Heart right ventricle (tissue), 16 donors: ENCODE measurements around the gene MTX1. TPM values are rescaled to one million over a fixed set of nuclear protein-coding genes. Genes with fewer than 3 reads are reported as not detected.
A peak's percentile ranks its signal among the peaks of the same experiment; 100 is the strongest.

Source experiments
- ATAC-seq, 8 donors: fragments of 200-7000 bp; cut with Tn5 transposase; one replicate each; pipeline ENCODE4 v1.9.1; 2020; ENCODE audit warnings: mild to moderate bottlenecking in 8 of 8, moderate library complexity in 8 of 8, moderate number of reproducible peaks in 1 of 8
- DNase-seq, 2 donors: peaks; one replicate each; pipeline ENCODE4 v3.0.0-alpha.2; 2020
- H3K27ac ChIP-seq, 10 donors: fragments of 200-600 bp; sonication (generic) in 2 of 10; one replicate each; pipeline versions ENCODE4 v1.5.0 to v1.8.0; 2020 to 2022; ENCODE audit warnings: mild to moderate bottlenecking in 3 of 10
- H3K27me3 ChIP-seq, 7 donors: fragments of 200-600 bp; one replicate each; pipeline ENCODE4 v1.8.0; 2021 to 2022; ENCODE audit warnings: mild to moderate bottlenecking in 2 of 7
- H3K36me3 ChIP-seq, 9 donors: fragments of 200-600 bp; sonication (generic) in 1 of 9; one replicate each; pipeline versions ENCODE4 v1.5.0 to v1.8.0; 2020 to 2022; ENCODE audit warnings: mild to moderate bottlenecking in 2 of 9
- H3K4me1 ChIP-seq, 9 donors: fragments of 200-600 bp; sonication (generic) in 1 of 9; one replicate each; pipeline versions ENCODE4 v1.5.0 to v1.8.0; 2020 to 2022; ENCODE audit warnings: mild to moderate bottlenecking in 4 of 9
- H3K4me3 ChIP-seq, 10 donors: fragments of 200-600 bp; sonication (generic) in 2 of 10; one replicate each; pipeline versions ENCODE4 v1.5.0 to v1.8.0; 2020 to 2022; ENCODE audit warnings: mild to moderate bottlenecking in 7 of 10, moderate library complexity in 2 of 10
- H3K9me3 ChIP-seq, 11 donors: fragments of 200-600 bp in 10 of 11; sonication (generic) in 2 of 11; one replicate each; pipeline versions ENCODE4 v1.5.0 to v1.8.0; 2013 to 2022; ENCODE audit warnings: mild to moderate bottlenecking in 2 of 11, control low read depth in 1 of 11, moderate library complexity in 1 of 11
- CTCF ChIP-seq, 9 donors: fragments of 200-600 bp; sonication (generic) in 2 of 9; IDR thresholded peaks; one replicate each; pipeline versions ENCODE4 v1.5.0 to v1.8.0; 2021 to 2022; ENCODE audit warnings: antibody characterized with exemption in 9 of 9, mild to moderate bottlenecking in 5 of 9, moderate library complexity in 1 of 9
- WGBS, 2 donors: extraction: QIAGEN DNeasy Blood & Tissue Kit; methylation state at CpG; one replicate each; pipeline ENCODE4 v1.1.7; 2013; ENCODE audit warnings: inconsistent platforms in 1 of 2; 5-methylcytosine and 5-hydroxymethylcytosine counted together
- intact Hi-C, 10 donors: fragments of 100-400 bp; cut with DNase I; formaldehyde crosslinking; loops; one replicate each; pipeline versions ENCODE4 v1.11.1 to v1.14.2; 2022
- polyA plus RNA-seq, 2 donors: library from polyadenylated mRNA; stranded (reverse); fragments of 200-250 nt; gene quantifications; one replicate each; pipeline ENCODE4 v1.2.3, GENCODE V29; 2013
- total RNA-seq, 10 donors: library from RNA; stranded (reverse); fragmentation: NEBNext Ultra II Directional in 3 of 10; extraction: Animal tissue kit (Norgen Biotek cat#: 25700) in 3 of 10; gene quantifications; one replicate each; pipeline versions ENCODE4 v1.2.1 to v1.2.4, GENCODE V29; 2021 to 2023
- donor health status: Arrhythmogenic right ventricular cardiomyopathy.
- donor health status: ischemic (EF 13 %, LVEDD 7.1; RV severe dilation, severe dysfunction).
- donor health status: healthy with polysubstance abuse.
- donor health status: DM: no; HTN: yes; CAD: no.
- donor health status: DM: no; HTN: no; CAD: no.
- donor health status: ischemic (EF 25% LVEDD 6.9; RV normal size, moderate dysfunction).
- donor health status: ischemic (EF 25% LVEDD 5.7; RV mildly dilated, moderate dysfunction).
- donor health status: healthy.
- donor health status: DM: yes; HTN: yes; CAD: no.
- donor health status: Ischemic cardiomyopathy.
- donor health status: ischemic (EF 35%, LVEDD 5.7; RV mildly dilated, moderate dysfunction).
- donor health status: nonischemic (EF 11% LVEDD 7.7; RV severe dilation, severe dysfunction).
- donor health status: DM: yes; HTN: yes; CAD: no.
- donor health status: PGD.
- donor health status: ischemic (EF 29% LVEDD 5.4; RV normal size, mild dysfunction).
- donor health status: nonischemic (EF 23%, LVEDD 6.1; RV moderate dilation, normal function).

MTX1 gene
- total and polyA plus RNA-seq, 12 donors: 13.1 to 49.7 (median 18.0) TPM

DNA sequence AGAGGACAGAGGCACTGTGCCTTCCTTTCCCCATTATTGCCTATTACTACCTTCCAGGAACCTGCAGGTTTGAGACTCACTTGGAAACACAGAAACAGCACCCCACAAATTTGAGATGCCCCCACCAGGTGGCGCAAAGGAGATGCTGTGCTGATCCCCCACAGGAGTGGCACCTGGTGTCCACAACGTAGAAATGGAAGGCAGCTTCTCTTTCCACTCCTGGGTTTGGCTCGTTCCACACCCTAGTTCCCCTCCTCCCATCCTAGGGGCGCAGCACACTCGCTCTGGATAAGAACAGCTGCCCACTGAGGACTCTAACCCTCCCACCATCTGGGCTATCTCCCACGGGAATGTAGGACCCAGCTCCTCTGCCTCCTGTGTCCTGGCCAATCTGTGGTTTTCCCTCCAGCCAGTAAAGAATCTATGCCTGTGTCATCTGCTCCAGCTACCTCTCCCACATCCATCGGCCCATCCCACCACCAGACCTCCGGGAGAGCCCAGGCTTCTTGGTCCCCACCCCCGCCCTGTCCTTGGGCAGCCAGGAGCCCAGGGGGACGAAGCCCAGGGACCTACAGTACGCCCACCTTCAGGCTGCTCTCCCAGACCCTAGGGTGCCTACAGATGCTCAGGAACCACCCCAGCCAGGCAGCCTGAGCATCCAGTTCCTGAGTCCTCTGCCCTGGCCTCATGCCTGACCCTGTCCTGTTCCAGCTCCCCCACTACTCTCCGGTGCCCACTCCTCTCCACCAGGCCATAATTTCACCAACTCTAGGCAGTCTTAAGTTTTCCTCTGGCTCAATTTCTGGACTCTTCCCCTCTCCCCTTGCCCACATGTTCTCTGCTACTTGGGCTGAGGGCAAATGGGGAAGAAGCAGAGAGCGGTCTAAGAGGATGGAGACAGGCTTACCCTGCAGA, 1.3 kb upstream of the MTX1 start:
- no peaks in the 10 kb centered on the region for H3K27me3 ChIP-seq
- peaks cover 9 to 43% (median 31%) of the 10 kb centered on the region in 9 donors for H3K4me1 ChIP-seq
- ATAC-seq: peak in 6 of 8 donors; percentile 8 to 41 (median 28)
- peak; percentile 84 to 85 for DNase-seq
- intact Hi-C loops: loop anchor here in 5 of 10 donors (2.0 to 10.0 kb wide), 5 partner anchors 35 to 388 kb away; partner anchors contain the start of gene RUSC1 (in 2 of the 5)
- no peaks in the 10 kb centered on the region for H3K9me3 ChIP-seq
- WGBS, 2 donors: 28 to 29% methylated on average over 13 of the region's 13 CpGs
- peak; percentile 73 to 88 (median 82) for TF ChIP-seq CTCF (IDR thresholded peaks at IDR 0.05)
- peak overlapping the region in 9 of 10 donors; percentile 64 to 91 (median 82) for H3K4me3 ChIP-seq
- peak overlapping the region; percentile 98 to 100 (median 100) for H3K27ac ChIP-seq
- H3K36me3 ChIP-seq: peaks cover 0 to 22% (median 0%) of the 10 kb centered on the region in 9 donors

GRCh38 chr1:155207806-155208540, 522 bp upstream of the MTX1 start, which contains the start of gene THBS3:
TSS of gene THBS3 (minus strand) at chr1:155207897. CDS start at chr1:155207876, 21 bp downstream.
- H3K36me3 ChIP-seq: peaks cover 0 to 23% (median 0%) of the 10 kb centered on the region in 9 donors
- TF ChIP-seq CTCF (IDR thresholded peaks at IDR 0.05): no peak
- intact Hi-C loops: loop anchor here in 6 of 10 donors (1.0 to 10.0 kb wide), 8 partner anchors 19 to 387 kb away; partner anchors contain the start of gene RUSC1 (in 2 of the 6)
- peak within 1 kb of the TSS; percentile 64 to 91 (median 82) for H3K4me3 ChIP-seq
- 17 to 21% methylated on average over 17 of the region's 17 CpGs for WGBS, 2 donors
- H3K27me3 ChIP-seq: no peaks in the 10 kb centered on the region
- H3K9me3 ChIP-seq: no peaks in the 10 kb centered on the region
- ATAC-seq: peak; percentile 1 to 47 (median 22)
- DNase-seq: peak; percentile 52 to 65
- peaks cover 9 to 43% (median 31%) of the 10 kb centered on the region in 9 donors for H3K4me1 ChIP-seq
- peak within 1 kb of the TSS; percentile 98 to 100 (median 100) for H3K27ac ChIP-seq

GRCh38 chr1:155209312-155209721, 822 bp downstream of the MTX1 start:
- ATAC-seq (no peak), DNase-seq (no peak)
- 2% methylated on average over 13 of the region's 13 CpGs for WGBS, 2 donors
- no peak for TF ChIP-seq CTCF (IDR thresholded peaks at IDR 0.05)
- H3K9me3 ChIP-seq: no peaks in the 10 kb centered on the region
- H3K36me3 ChIP-seq: peaks cover 0 to 23% (median 0%) of the 10 kb centered on the region in 9 donors
- intact Hi-C loops: loop anchor here in 6 of 10 donors (2.0 to 10.0 kb wide), 5 partner anchors 17 to 385 kb away; partner anchors contain the start of gene RUSC1 (in 2 of the 6)
- peaks cover 9 to 43% (median 31%) of the 10 kb centered on the region in 9 donors for H3K4me1 ChIP-seq
- peak overlapping the region; percentile 64 to 91 (median 82) for H3K4me3 ChIP-seq
- H3K27me3 ChIP-seq: no peaks in the 10 kb centered on the region
- peak overlapping the region; percentile 98 to 100 (median 100) for H3K27ac ChIP-seq
